Stimulated activated CD4-positive, alpha-beta T cell treated with anti-CD3 and anti-CD28 coated beads, TNF-alpha, amount 100 ng/mL, for 1 hour (primary cell): ENCODE measurements around the gene RPS14.
"Not testable (repeated sequence)": the region's sequence is repeated elsewhere in the genome, so short reads cannot be mapped to it uniquely, and the experiment has no call there.

ENCODE experiments used
- DNase-seq, 3 donors: peaks; one replicate each; pipeline ENCODE4 v3.0.0-alpha.2; 2020; ENCODE audit warnings: low read depth in 3 of 3, low spot score in 1 of 3

Gene RPS14

GRCh38 chr5:150446088-150446487 is 3.5 kb downstream of the RPS14 start:
- no peak for DNase-seq

GRCh38 chr5:150444770-150445169 is 4.8 kb downstream of the RPS14 start:
- DNase-seq, result no peak

DNA sequence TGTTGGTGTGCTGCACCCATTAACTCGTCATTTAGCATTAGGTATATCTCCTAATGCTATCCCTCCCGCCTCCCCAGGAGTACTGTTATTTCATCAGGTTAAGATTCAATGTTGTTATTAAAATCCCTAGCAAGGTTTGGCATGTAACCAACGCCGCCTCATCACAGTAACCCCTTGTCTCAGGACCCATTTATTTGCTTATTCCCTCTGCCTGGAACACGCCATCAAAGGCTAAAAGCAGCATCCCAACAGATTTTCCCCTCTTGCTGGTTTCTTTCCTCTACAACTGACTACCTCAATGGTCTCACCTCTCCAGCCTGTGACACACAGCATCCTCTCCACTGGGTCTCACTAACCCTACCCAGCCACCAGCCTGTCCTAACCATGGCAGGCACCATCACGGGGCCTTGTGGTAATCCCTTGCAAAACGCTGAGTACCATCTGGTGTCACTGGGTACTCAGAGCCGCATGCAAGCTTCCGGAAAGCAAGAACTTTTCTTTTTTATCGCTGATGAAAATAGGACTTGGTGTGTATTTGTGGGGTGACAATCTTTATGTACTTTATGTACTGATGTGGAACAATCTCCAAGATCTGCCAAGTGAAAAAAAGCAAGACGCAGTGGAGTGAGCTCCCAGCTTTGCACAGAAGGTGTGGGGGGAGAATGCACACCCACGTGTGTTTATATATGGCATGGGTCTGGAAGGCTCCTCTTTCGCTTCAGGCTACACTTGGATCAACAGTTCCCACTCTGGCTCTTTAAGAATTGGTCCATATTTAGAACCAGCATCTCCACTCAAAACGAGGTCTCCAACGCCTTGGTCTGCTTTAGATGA is 6.1 kb downstream of the RPS14 start:
- DNase-seq, result no peak

DNA sequence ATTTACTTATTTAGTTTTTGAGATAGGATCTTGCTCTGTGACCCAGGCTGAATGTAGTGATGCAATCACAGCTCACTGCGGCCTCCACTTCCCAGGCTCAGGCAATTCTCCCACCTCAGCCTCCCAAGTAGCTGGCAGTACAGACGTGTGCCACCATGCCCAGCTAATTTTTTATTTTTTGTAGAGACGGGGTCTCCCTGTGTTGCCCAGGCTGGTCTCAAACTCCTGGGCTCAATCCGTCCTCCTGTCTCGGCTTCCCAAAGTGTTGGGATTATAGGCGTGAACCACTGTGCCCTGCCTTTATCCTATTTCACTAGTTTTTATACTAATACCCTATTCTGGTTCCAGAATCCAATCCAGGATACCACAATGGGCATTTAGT is 6.8 kb downstream of the RPS14 start:
- no peak for DNase-seq

DNA sequence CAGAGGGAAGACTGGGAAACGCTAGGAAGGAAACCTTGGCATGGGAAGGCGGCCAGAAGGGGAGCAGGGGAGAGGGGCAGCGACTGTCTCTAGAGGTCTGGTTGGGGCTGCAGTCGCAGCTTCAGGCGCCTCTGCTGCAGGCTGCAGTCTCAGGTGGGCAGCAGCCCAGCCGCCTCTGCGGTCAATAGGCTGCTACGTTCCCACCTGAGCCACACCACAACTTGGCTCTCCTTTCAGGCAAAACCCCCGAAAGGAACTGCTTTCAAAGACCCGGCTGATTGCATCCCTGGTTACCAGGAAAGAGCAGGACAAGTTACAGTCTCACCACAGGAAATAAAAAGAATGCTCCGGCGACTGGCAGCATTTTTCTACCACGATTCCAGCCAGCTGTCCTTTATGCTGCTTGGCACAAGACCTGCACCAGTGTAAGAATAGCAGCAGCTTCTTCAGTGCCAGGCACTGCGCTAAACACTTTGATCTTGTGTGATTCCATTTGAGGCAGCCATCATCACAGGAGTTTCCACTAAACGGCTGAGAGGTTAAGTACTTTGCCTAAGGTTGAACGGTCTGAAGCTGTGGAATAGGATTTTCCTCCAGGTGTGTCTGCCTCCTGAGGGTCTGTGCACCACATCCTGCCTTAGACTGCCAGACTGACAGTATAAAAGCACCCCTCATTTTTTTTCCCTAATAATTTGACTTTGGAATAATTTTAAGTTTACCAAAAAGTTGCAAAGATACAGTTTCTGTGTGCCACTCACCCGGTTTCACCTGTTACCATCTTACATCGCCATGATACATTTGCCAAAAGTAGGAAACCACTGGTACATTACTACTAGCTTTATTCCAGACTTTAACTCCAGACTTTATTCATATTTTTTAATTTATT is 7.5 kb downstream of the RPS14 start:
- DNase-seq, result no peak

GRCh38 chr5:150440948-150441812 is 8.4 kb downstream of the RPS14 start:
- no peak for DNase-seq

- DNase-seq, result no peak
Observed at GRCh38 chr5:150438873-150439546, 10.5 kb downstream of the RPS14 start.

DNA sequence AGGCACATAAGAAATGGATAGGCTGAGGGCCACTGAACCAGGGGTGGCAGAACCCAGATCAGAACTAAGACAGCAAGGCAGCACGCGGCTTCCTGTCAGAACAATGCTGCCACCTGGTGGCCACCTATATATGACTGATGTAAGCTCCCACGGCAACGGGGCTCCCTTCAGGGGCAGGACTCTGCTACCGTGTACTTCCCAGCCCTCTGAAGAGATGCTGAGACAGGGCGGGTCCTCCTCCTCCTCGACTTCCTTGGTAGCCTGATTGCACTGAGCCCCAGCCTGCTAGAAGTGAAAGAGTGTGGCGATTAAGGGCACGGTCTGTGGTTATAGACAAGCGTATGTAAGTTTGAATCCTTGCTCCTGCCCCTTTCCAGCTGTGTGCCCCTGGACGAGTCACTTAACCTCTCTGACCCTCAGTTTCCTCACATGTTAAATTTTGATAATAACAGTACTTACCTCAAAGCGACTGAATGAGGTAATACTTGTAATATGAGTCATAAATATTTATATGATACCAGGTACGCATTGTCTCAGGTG is 13.3 kb downstream of the RPS14 start:
- peak; percentile 76 to 84 (median 80) for DNase-seq

GRCh38 chr5:150434464-150434863 is 15.1 kb downstream of the RPS14 start:
- no peak for DNase-seq

DNA sequence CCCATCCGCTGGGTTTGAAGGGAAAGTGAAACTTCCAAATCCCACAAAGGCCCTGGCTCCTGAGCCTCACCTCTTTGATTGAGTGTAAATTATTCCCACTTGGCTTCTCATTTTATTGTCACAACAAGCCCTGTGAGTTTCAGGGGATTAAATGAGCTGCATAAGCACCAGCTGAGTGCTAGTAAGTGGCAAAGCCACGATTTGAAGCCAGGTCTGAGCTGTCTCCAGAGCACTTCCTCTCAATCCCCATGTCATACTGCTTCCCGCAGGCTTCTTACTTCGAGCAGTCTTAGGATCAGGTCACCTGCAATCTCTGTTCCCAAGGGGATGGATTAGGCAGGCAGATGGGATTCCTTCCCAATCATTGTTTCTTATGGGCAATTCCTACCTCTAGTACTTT is 18.0 kb downstream of the RPS14 start:
- no peak for DNase-seq

DNA sequence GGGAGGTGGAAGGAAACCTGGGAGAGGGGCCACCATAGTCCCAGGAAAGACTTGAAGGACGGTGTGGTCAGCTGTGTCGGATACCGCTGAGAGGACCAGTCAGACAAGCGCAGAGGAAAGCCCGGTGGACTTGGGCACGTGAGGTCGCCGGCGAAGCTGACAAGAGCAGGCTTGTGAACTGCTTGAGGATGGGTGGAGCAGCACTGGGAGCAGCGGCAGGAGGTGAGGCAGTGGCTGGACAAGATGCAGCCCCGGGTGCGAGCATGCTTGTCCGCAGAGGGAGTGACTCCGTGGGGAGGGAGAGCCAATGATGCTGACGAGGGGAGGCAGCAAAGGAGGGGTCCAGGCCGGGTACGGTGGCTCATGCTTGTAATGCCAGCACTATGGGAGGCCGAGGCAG is 18.5 kb downstream of the RPS14 start:
- no peak for DNase-seq

- DNase-seq, result no peak
Observed at GRCh38 chr5:150429410-150429873, 20.1 kb downstream of the RPS14 start.

- no peak for DNase-seq
Observed at GRCh38 chr5:150428978-150429377, 20.6 kb downstream of the RPS14 start.

- DNase-seq, result no peak
Observed at GRCh38 chr5:150428106-150428876, 21.2 kb downstream of the RPS14 start.

GRCh38 chr5:150426165-150426564 is 23.4 kb downstream of the RPS14 start:
- DNase-seq, result not testable (repeated sequence)

GRCh38 chr5:150422758-150423157 is 26.8 kb downstream of the RPS14 start:
- no peak for DNase-seq

DNA sequence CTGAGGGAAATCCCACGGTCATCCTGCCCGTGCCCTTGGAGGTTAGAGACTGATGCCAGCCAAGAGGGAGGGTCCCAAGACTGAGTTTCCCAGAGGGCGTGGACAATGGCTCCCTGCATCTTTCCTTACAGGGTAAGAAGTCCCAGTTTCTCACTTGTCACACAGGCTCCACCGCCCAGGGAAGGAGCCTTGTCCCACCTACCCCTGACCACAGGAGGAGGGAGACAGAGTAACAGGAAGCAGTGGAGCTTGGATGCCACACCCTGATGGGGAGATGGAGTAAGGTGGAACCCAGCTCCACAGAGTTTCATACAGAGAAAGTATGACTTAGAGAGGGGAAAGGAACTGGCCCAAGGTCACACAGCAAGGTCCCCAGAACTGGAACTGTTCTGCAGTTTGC is 27.5 kb downstream of the RPS14 start:
- DNase-seq, result no peak

DNA sequence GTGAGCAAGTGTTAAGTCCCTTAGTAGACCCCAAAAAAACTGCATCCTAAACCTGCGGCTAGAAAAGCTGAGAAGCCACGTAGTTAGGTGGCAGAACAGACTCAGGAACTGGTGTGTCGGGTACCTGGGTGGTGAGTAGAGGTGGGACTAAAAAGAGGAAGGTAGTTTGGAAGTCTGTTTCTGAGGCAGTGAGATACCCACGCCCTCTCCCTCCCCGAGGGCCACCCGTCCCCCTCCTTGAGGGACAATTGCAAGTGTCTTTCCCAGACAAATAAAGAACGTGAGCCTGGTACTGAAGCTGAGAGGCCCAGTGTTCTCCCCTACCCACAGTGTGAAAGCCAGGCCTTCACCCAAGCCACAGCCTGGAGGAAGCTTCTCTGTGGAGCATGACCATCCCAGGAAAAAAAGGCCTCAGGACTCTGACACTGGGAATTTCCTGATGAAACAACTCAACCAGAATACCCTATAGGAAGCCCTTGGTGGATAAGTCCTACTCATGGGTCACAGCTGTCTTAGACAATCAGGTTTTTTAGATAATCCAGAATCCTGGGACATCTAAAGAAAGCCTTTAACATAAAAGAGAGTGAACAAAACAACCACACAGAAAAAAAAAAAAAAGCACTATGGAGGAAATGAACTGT is 29.8 kb downstream of the RPS14 start:
- no peak for DNase-seq
